ENCODE measurements around the gene NTNG1.

DNA sequence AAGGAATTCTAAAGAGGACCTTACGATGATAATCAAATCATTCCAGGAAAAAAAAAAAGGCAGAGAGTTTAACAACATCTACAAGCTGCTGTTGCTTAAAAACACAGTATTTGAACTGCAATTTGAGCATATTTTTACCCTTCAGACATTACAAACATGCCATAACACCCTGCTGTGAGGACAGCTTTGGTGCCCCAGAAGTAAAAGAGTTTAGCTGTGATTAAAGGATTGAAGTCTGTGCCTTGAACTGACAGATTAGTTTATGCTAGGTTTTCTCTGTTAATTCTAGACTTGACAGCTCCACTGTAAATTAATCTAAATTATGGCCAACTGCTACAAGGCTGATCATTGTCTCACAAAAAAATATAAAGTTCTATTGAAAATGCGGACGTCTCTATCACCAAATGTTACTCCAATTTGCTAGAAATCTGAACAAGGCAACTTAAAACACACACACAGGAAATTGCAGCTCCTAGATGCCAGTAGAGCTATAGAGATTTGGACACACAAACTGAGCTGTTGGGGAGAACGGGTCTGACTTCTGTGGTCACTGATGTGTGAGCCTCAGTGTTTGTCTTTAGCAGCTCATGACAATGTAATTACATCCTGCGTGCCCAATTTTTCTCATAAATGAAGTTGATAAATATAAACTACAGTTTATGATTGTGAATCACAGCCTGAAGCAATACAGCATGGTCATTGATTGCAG, 217.9 kb downstream of the NTNG1 start:
- no peak for TF ChIP-seq PHF8 (conservative IDR thresholded peaks at IDR 0.05; ENCODE audit: low read depth, low read length)
- TF ChIP-seq, protein P1, sequence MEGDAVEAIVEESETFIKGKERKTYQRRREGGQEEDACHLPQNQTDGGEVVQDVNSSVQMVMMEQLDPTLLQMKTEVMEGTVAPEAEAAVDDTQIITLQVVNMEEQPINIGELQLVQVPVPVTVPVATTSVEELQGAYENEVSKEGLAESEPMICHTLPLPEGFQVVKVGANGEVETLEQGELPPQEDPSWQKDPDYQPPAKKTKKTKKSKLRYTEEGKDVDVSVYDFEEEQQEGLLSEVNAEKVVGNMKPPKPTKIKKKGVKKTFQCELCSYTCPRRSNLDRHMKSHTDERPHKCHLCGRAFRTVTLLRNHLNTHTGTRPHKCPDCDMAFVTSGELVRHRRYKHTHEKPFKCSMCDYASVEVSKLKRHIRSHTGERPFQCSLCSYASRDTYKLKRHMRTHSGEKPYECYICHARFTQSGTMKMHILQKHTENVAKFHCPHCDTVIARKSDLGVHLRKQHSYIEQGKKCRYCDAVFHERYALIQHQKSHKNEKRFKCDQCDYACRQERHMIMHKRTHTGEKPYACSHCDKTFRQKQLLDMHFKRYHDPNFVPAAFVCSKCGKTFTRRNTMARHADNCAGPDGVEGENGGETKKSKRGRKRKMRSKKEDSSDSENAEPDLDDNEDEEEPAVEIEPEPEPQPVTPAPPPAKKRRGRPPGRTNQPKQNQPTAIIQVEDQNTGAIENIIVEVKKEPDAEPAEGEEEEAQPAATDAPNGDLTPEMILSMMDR (IDR thresholded peaks at IDR 0.05; ENCODE audit: control extremely low read depth in 1 of 3, insufficient read depth in 1 of 3, low read depth in 1 of 3, low read length in 3 of 3), result no peak
- no peak for TF ChIP-seq CREB1 (IDR thresholded peaks at IDR 0.05)
- TF ChIP-seq EZH2 (IDR thresholded peaks at IDR 0.05; ENCODE audit: low read depth, low read length, severe bottlenecking), result no peak
- no peak for TF ChIP-seq YY1 (IDR thresholded peaks at IDR 0.05; ENCODE audit: low read depth, low read length)
- TF ChIP-seq, protein P2, sequence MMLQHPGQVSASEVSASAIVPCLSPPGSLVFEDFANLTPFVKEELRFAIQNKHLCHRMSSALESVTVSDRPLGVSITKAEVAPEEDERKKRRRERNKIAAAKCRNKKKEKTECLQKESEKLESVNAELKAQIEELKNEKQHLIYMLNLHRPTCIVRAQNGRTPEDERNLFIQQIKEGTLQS (IDR thresholded peaks at IDR 0.05; ENCODE audit: insufficient read depth, low read depth, low read length), result no peak
- no peak for TF ChIP-seq POLR2AphosphoS5 (IDR thresholded peaks at IDR 0.05; ENCODE audit: low read depth, low read length)
- no peak for TF ChIP-seq JUN (IDR thresholded peaks at IDR 0.05; ENCODE audit: low read depth, low read length)
- TF ChIP-seq SP2 (IDR thresholded peaks at IDR 0.05; ENCODE audit: low read length), result no peak
- TF ChIP-seq SIN3A (conservative IDR thresholded peaks at IDR 0.05 in 1 of 2, IDR thresholded peaks at IDR 0.05 in 1 of 2; ENCODE audit: low read depth in 1 of 2, low read length in 2 of 2), result no peak
- TF ChIP-seq POLR2A (IDR thresholded peaks at IDR 0.05; ENCODE audit: control extremely low read depth in 1 of 2, low read depth in 2 of 2, low read length in 2 of 2), result no peak
